Body of pancreas (tissue), 4 donors: Measurements from ENCODE around the gene LZTS3.

Experiments
- POLR2A ChIP-seq, 3 donors: fragments of 450-650 bp; IDR thresholded peaks; one replicate each; pipeline ENCODE4 v1.6.1; 2016; ENCODE audit warnings: antibody characterized with exemption in 3 of 3, mild to moderate bottlenecking in 2 of 3
- TF ChIP-seq, protein P1 (sequence below), 7 experiments: fragments of 450-650 bp in 4 of 7; fragments of 200-600 bp in 3 of 7; sonication (generic) in 3 of 7; IDR thresholded peaks; one replicate each; pipeline ENCODE4 v1.5.1; 2016 to 2019; ENCODE audit warnings: antibody characterized with exemption in 7 of 7

DNA sequence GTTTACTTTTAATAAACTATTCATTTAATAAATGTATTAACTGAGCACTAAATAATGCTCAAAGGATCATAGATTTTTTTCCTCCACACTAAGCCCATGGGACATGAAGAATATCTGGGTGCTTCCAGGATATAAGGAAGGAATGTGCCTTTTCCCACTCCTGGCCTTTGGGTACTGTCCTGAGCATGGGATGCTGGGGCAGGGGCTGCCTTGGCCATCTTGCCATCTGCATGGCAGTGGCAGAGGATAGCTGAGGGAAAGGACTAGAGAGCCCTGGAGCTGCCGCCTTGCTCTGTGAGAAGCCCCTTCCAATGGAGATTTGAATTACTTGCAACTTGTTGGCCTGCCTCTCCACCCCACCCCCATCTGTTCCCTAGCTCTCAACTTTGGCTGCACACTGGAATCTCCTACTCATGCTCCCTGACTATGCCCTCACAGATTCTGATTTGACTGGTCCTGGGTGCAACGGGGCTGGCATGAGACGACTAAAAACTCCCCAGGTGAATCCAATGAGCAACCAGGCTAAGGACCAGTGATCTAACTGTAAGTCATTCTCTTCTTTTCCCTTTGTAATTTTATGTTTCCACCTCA, 15.6 kb upstream of the LZTS3 start:
- TF ChIP-seq, protein P1, sequence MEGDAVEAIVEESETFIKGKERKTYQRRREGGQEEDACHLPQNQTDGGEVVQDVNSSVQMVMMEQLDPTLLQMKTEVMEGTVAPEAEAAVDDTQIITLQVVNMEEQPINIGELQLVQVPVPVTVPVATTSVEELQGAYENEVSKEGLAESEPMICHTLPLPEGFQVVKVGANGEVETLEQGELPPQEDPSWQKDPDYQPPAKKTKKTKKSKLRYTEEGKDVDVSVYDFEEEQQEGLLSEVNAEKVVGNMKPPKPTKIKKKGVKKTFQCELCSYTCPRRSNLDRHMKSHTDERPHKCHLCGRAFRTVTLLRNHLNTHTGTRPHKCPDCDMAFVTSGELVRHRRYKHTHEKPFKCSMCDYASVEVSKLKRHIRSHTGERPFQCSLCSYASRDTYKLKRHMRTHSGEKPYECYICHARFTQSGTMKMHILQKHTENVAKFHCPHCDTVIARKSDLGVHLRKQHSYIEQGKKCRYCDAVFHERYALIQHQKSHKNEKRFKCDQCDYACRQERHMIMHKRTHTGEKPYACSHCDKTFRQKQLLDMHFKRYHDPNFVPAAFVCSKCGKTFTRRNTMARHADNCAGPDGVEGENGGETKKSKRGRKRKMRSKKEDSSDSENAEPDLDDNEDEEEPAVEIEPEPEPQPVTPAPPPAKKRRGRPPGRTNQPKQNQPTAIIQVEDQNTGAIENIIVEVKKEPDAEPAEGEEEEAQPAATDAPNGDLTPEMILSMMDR (IDR thresholded peaks at IDR 0.05): no peak
- no peak for TF ChIP-seq POLR2A (IDR thresholded peaks at IDR 0.05)
